Fibroblast of skin of abdomen (primary cell): ENCODE data around the gene SRGAP2.
"Not testable (repeated sequence)": the region's sequence is repeated elsewhere in the genome, so short reads cannot be mapped to it uniquely, and the experiment has no call there.

Experiments
- DNase-seq: peaks from one replicate; pipeline ENCODE4 v3.0.0-alpha.2; 2013

SRGAP2 gene

GRCh38 chr1:206250953-206251681 lies 47.8 kb downstream of the SRGAP2 start:
- DNase-seq: not testable (repeated sequence)

- DNase-seq: peak; percentile 66
Observed at GRCh38 chr1:206252680-206253335, 49.5 kb downstream of the SRGAP2 start.
